Peyer's patch (tissue), 4 donors: ENCODE data around the gene FCGR3A. TPM values are rescaled to one million over a fixed set of nuclear protein-coding genes. Genes with fewer than 3 reads are reported as not detected.
"Not testable (repeated sequence)": the region's sequence is repeated elsewhere in the genome, so short reads cannot be mapped to it uniquely, and the experiment has no call there.

Experiments
- DNase-seq, 3 donors: peaks; one replicate each; pipeline ENCODE4 v3.0.0-alpha.2; 2017 to 2019
- H3K27ac ChIP-seq, 4 donors: fragments of 200-600 bp; sonication (generic); one replicate each; pipeline ENCODE4 v1.5.1; 2016 to 2019
- H3K27me3 ChIP-seq, 2 donors: fragments of 200-600 bp; sonication (generic); one replicate each; pipeline ENCODE4 v1.5.1; 2019
- H3K36me3 ChIP-seq, 3 donors: fragments of 200-600 bp; sonication (generic); one replicate each; pipeline ENCODE4 v1.5.1; 2016 to 2019
- H3K4me1 ChIP-seq, 4 donors: fragments of 200-600 bp; sonication (generic); one replicate each; pipeline ENCODE4 v1.5.1; 2016 to 2019
- H3K4me3 ChIP-seq, 4 donors: fragments of 200-600 bp; sonication (generic); 1 replicate in 3 of 4; 2 replicates in 1 of 4; pipeline ENCODE4 v1.5.1; 2016 to 2019; ENCODE audit warnings: mild to moderate bottlenecking in 1 of 4
- H3K9me3 ChIP-seq, 4 donors: fragments of 200-600 bp; sonication (generic); one replicate each; pipeline ENCODE4 v1.5.1; 2016 to 2019; ENCODE audit warnings: mild to moderate bottlenecking in 1 of 4
- total RNA-seq, 4 donors: library from RNA; depleted of rRNA; stranded (reverse); fragments of >200 nt; gene quantifications; one replicate each; pipeline ENCODE4 v1.1.0, GENCODE V29; 2016

The FCGR3A gene
- total RNA-seq, 4 donors from 2014 or later, result 0.53 to 2.8 TPM; not detected in 2

DNA sequence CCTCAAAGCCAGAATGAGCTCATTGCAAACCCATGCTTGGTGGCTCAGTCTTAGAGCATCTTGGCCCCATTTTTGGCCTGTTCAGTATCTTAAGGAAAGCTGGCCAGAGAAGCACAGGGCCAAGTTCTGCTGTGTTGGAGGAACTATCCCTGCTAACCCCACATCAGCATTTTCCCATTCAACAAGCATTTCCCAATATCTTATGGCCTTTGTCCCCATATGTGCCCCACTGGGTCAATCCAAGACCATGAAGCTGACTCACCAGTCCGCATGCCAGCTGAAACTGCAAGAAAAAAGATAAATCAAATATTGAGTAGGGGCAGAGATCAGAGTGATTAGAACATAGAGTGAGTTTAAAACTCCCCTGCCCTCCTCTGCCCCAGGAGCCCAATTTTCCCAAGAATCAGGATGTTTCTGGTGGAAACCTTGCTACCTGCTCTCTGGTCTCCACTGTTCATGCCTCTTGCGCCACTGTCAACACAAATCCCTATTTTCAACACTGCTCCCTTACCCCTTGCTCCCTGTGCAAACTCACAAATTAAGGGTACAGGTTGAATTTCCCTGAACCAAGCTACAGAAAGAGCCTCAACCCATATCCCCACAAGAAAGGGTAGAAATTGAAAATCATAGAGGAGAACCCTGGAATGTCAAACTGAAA lies 740 bp downstream of the FCGR3A start:
- DNase-seq, H3K36me3 ChIP-seq, H3K9me3 ChIP-seq, H3K27ac ChIP-seq, H3K4me1 ChIP-seq, H3K27me3 ChIP-seq, H3K4me3 ChIP-seq: not testable (repeated sequence)

- not testable (repeated sequence) for DNase-seq, H3K4me3 ChIP-seq, H3K27ac ChIP-seq, H3K27me3 ChIP-seq, H3K9me3 ChIP-seq, H3K36me3 ChIP-seq, H3K4me1 ChIP-seq
These were observed 1.4 kb downstream of the FCGR3A start for GRCh38 chr1:161547995-161548741.

GRCh38 chr1:161545005-161545731 lies 4.5 kb downstream of the FCGR3A start:
- H3K27me3 ChIP-seq, H3K9me3 ChIP-seq, H3K4me3 ChIP-seq, H3K27ac ChIP-seq, H3K4me1 ChIP-seq, DNase-seq, H3K36me3 ChIP-seq: not testable (repeated sequence)

DNA sequence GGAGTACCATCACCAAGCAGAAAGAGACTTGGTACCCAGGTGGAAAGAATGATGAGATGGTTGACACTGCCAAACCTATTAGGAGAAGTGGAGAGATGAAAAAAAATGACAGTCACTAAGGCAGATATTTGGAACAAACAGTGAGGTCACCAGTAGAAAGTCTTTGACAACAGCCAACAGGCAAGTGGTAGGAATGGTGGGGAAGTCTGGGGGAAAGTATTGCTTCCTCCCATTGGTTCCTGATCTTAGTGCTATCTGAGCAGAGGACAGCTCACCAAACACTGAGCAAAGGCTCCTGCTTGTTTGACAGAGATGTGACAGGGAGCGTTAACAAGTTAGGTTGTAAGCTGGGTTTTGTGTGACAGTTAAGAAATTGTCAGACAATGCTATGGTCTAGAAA lies 6.5 kb downstream of the FCGR3A start:
- not testable (repeated sequence) for H3K4me1 ChIP-seq, DNase-seq, H3K27me3 ChIP-seq, H3K4me3 ChIP-seq, H3K36me3 ChIP-seq, H3K9me3 ChIP-seq
- peak overlapping the region in 1 of 4 donors; percentile 25 for H3K27ac ChIP-seq

DNA sequence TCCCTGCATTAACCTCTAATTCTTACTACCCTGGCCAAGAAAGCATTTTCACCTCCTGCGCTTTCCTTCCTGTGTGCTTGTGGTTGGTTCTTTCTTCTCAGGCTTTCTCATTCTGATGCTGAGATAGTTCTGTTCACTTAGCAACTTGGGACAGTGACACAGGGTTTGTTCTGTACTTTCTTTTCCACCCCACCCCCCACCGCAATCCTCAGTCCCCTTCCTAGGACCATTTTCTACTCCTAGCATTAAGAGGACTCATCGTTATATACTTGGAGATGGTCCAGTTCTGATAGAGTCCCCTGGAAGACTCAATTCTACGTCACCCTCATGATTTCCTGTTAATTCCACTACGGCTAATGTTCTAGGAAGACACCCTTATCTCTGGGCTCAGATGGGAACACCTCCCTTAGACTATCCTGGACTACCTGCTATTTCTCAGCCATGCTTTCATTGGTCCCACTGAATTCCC lies 7.5 kb downstream of the FCGR3A start:
- H3K36me3 ChIP-seq, H3K4me1 ChIP-seq, H3K4me3 ChIP-seq, H3K9me3 ChIP-seq, H3K27me3 ChIP-seq: not testable (repeated sequence)
- DNase-seq, result peak in 2 of 3 donors; percentile 65 to 81
- peak overlapping the region in 3 of 4 donors; percentile 10 to 35 (median 11) for H3K27ac ChIP-seq

GRCh38 chr1:161540570-161540960 lies 9.1 kb downstream of the FCGR3A start:
- not testable (repeated sequence) for H3K4me1 ChIP-seq, H3K36me3 ChIP-seq, H3K9me3 ChIP-seq, H3K27me3 ChIP-seq
- H3K27ac ChIP-seq, result peak overlapping the region; percentile 49 to 80 (median 72)
- H3K4me3 ChIP-seq, result peak overlapping the region; percentile 43 to 49 (median 44)
- peak in 2 of 3 donors; percentile 46 to 62 for DNase-seq

GRCh38 chr1:161539731-161540569 lies 9.7 kb downstream of the FCGR3A start:
- not testable (repeated sequence) for H3K9me3 ChIP-seq, H3K36me3 ChIP-seq, H3K4me1 ChIP-seq, H3K27me3 ChIP-seq
- H3K4me3 ChIP-seq, result peak overlapping the region; percentile 43 to 49 (median 44)
- peak; percentile 70 to 90 (median 72) for DNase-seq
- H3K27ac ChIP-seq, result peak overlapping the region; percentile 49 to 80 (median 72)

- not testable (repeated sequence) for H3K27me3 ChIP-seq, H3K4me1 ChIP-seq, H3K4me3 ChIP-seq, H3K9me3 ChIP-seq, H3K36me3 ChIP-seq, DNase-seq, H3K27ac ChIP-seq
These were observed 10.6 kb downstream of the FCGR3A start for GRCh38 chr1:161538925-161539479.

DNA sequence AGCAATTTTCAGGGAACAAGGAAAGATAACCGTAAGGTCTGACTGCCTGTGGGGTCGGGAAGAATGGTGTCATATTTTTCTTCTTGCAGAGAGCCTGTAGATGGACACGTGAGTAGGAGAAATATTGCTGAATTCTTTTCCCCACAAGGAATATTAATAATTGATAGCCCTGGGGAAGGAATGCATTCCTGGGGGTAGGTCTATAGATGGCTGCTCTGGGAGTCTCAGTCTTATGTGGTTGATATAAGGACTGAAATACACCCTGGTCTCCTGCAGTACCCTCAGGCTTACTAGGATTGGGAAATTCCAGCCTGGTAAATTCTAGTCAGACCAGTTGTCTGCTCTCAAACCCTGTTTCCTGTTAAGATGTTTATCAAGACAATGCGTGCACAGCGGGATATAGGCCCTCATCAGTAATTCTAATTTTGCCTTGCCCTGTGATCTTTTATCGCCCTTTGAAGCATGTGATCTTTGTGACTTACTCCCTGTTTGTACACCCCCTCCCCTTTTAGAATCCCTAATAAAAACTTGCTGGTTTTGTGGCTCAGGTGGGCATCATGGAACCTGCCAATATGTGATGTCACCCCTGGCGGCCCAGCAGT lies 12.4 kb downstream of the FCGR3A start:
- H3K36me3 ChIP-seq, DNase-seq, H3K9me3 ChIP-seq, H3K27me3 ChIP-seq, H3K27ac ChIP-seq, H3K4me3 ChIP-seq, H3K4me1 ChIP-seq: not testable (repeated sequence)

DNA sequence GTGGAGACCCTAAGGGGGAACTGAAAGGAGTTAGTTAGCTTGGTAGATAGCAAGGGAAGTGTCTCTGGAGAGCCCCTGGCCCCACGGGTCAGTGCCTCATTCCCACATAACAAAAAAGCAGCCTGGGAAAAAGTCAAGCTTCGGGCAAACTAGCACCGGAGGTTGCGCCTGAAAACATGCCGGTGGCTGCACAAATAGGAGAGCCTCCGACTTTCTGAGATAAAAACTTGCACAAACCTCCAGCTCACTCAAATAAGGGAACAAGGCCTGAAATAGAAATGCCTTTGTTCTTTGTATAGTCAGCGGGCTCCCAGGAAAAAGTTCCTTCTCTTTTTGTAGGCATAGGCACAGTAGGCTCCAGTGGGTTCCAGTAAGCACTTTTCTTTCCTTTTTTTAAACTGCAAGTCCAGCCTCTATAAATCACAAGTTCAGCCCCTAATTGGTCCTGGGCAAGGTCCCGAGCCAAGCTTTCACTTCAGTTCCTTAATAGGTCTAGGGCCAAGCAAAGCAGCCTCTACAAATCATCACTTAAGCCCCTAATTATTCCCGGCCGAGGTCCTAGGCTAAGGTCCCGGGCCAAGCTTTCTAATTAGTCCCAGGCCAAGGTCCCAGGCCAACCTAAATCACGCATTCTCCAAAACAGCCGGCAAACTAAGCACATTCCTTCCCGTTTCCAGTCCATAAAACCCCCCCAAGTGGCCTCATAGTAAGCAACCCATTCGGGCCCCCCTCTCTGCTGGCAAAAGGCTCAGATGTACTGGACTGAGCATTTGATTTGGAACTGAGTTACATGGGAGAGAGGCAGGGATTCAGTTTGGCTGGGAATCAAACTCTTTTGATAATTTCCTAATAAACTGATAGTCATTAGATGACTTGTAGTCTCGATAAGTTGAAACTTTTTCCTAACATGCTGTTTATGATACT lies 16.7 kb downstream of the FCGR3A start:
- not testable (repeated sequence) for H3K27me3 ChIP-seq, H3K4me1 ChIP-seq, H3K4me3 ChIP-seq, H3K9me3 ChIP-seq, DNase-seq, H3K36me3 ChIP-seq
- peak overlapping the region in 3 of 4 donors; percentile 20 to 55 (median 44) for H3K27ac ChIP-seq
